ENCODE measurements around the gene APBA2.

Gene APBA2

GRCh38 chr15:28917791-28918140 lies 32.0 kb downstream of the APBA2 start:
- DNase-seq, result no peak

GRCh38 chr15:28918141-28918983 lies 32.6 kb downstream of the APBA2 start:
- DNase-seq, result no peak

DNA sequence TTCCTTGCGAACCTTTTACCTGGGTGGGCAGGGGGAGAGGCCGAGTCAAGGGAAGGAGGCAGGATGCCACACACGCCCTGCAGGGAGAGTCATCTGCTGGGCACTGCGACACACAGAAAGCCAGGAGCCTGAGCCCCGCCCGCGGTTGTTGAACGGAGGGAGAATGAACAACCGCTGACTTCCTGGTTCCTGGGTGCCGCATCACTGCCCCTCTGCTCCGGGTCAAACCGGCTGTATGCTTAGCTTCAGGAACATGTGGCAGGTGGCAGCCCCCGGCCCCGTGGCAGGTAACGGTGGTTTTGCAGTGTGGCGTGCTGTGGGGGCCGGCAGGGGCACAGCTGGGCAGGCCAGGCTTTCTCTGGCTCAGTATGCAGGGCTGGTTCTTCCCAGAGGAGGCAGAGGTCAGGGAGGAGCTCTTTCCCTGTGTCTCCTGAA lies 33.4 kb downstream of the APBA2 start:
- peak; percentile 75 for DNase-seq

- no peak for DNase-seq
These were observed 34.2 kb downstream of the APBA2 start for GRCh38 chr15:28919679-28920655.

- no peak for DNase-seq
These were observed 35.1 kb downstream of the APBA2 start for GRCh38 chr15:28920781-28921331.

DNA sequence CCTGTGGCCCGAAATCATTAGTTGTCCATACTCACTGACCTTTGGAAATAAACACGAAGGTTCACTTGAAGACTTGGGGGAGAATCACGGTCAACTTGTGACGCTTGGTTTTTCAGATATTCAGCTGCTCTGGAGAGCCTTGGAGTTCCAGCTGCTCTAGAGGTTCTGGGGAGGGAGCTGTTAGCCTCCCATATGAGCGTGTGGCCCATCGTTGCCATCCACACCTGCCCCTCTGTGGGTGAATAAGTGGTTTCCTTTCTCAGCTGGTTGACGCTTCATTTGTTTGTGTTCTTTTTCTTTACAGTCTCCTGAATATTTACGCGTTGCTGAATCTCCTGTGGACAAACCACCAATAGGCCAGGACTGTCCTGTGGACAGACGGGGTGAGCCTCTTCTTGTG lies 35.6 kb downstream of the APBA2 start:
- DNase-seq, result no peak

- no peak for DNase-seq
These were observed 36.3 kb downstream of the APBA2 start for GRCh38 chr15:28921919-28922706.

- no peak for DNase-seq
These were observed 36.9 kb downstream of the APBA2 start for GRCh38 chr15:28922707-28923012.

DNA sequence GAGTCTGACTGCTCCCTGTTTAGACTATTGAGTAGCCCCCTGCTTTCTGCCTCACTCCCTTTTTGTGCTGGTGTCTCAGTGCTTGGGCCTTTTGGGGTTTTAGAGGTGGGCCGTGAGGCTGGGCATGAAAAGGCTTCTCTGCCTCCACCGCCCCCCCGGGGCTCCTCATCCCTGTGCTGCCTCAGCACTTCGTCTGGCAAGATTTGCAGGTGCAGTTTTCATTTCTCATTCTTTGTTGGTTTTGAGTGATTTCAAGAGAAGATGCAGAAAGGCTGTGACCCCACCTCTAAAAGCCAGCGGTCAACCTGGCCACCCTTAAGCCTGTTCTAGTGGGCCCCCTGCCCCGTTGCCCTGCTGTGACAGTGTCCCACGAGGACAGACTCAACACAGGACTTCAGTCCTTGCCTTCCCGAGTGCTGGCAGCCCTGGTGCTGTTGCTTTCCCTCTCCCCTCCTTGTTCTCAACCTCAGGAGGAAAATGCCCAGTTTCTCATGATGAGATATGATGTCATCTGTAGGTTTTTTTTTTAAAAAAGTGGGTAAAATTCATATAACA lies 38.0 kb downstream of the APBA2 start:
- DNase-seq, result no peak

GRCh38 chr15:28927043-28927442 lies 41.3 kb downstream of the APBA2 start:
- DNase-seq, result no peak

DNA sequence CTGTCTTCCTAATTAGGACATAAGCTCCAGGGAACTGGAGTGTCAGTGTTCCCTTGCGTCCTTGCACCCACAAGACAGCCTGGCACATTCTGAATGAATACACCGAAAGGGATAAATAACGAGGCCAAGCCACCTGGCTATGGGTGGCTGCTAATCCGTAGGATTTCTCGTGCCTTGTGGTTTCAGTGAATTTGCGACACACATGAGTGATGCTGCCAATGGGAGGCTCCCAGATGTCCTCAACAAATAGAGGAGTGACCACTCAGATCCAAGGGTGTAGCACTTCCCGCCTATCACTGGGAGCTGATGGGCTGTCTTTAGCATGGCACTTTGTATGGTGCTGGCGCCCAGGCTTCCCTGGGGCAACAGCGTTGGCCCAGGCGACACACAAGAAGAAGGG lies 43.4 kb downstream of the APBA2 start:
- DNase-seq, result no peak

- no peak for DNase-seq
These were observed 44.2 kb downstream of the APBA2 start for GRCh38 chr15:28930011-28930410.

DNA sequence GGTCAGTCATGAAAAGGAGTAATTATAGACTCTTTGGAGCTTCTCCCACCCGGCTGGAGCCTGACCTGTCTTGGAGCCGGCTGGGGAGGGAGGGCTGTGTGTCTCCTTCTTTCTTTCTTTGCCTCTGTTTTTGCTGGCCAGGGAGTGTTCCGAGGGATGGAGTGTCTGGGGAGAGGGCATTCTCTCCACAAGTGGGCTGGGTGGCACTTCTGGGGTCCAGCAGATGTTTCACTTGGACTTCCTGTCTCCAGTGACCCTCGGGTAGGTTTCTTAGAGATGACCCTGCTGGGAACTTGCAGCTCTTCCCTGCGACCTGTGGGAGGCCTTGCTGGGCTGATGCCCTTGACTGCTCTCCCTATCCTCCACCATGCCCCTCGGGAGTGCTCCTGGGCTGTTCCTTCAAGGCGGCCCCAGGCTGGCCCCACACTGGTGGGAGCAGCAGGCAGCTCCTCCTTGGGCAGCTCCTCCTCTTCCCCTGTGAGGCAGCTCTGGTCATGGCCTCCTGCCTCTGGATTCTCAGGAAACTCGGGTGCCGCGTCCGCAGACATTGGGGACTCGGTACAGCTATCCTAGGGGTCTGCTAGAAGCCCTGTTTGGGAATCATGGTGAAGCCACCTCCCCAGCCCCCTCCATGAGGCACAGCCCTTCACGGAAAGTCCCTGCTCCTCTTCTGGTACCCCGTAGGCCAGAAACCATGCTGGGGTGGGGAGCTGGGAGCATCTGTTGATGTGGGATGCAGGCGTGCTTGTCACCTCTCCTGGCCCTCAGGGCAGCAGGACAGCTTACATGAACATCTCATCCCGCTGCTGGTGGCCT lies 44.9 kb downstream of the APBA2 start:
- no peak for DNase-seq

GRCh38 chr15:28931828-28932227 lies 46.1 kb downstream of the APBA2 start:
- DNase-seq, result no peak

DNA sequence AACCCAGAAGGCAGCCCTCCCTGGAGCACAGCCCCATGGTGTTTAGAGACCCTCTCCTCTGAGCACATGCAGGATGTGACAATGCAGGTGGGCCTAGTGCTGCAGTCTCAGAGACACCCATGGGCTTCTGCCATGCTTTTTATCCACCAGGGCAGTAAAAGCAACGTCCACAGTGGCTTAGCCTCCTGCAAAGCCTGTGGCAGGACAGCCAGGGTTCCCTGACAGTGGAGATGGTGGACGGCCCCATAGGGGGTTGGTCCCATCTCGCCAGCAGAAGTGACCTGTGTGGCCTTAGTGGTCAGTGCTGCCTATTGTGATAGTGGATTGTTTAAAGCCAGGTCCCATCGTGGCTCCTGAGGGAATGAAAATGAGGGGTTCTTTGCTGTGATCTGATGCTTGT lies 46.6 kb downstream of the APBA2 start:
- DNase-seq, result no peak

- no peak for DNase-seq
These were observed 48.1 kb downstream of the APBA2 start for GRCh38 chr15:28933710-28934445.

- no peak for DNase-seq
These were observed 48.9 kb downstream of the APBA2 start for GRCh38 chr15:28934645-28935044.

GRCh38 chr15:28935316-28935715 lies 49.5 kb downstream of the APBA2 start:
- DNase-seq, result peak; percentile 82

DNA sequence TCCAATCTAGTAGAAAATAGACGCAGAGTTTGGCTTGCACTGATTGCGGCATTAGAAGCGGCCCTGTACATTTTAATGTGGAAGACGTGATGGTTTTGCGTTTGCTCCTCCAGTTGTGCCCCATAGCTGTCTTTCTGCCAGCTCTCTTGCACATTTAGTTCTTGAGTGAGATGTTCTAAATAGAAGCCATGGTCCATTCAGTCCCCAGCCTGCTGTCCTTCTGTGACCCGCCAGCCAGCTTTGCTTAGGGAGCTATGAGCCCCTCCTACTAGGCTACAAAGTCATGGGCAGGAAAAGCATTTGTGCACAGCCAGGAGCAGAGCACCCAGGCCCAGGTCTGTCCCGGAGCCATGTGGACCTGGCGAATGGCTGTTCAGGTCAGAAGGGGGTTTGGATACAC lies 50.3 kb downstream of the APBA2 start:
- peak; percentile 54 for DNase-seq

GRCh38 chr15:28936481-28936881 lies 50.7 kb downstream of the APBA2 start:
- DNase-seq, result no peak

GRCh38 chr15:28937271-28937670 lies 51.5 kb downstream of the APBA2 start:
- DNase-seq, result no peak

All from activated CD8-positive, alpha-beta memory T cell treated with anti-CD3 and anti-CD28 coated beads for 24 hours (primary cell).